Measurements from ENCODE around the gene MDC1. TPM values are rescaled to one million over a fixed set of nuclear protein-coding genes. Genes with fewer than 3 reads are reported as not detected.

MDC1 gene
- total and polyA plus RNA-seq, 2 of the 13 experiments (the other 11 are each of a cell fraction or from before 2014, with no cell fraction given) = 8.4 to 14.0 TPM

DNA sequence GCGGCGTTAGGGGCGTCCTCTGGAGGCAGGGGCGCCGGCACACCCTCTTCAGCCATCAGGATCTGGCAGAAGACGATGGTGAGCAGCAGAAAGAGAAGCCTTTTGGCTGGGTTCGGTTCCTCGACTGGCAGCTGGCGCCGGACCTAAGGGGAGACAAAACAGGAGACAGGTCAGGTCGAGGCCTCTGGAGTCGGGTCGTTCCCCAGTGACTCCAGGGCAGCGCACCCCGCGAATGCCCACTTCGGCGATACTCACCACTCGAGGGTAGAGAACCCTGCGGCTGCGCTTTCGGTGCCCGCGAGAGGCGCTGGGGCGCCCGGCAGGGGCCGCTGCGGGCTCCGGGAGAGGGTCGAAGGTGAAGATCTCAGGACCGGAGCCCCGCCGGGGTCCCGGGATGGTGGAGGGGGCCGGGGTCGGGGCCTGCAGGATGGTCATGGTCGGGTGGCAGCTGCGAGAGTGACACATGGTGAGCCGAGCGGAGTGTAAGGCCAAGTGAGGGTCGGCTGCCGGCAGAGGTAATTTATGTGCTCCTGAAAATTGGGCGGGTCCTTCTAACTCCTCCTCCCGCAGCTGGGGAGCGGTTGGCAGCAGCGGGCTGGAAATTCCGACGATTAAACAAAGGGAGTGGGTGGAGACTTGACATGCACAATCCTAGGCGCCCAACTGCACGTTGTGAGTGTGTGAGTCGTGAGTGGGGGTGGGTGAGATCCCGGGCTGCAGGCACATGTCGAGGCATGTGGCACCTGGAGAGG lies 27.1 kb upstream of the MDC1 start, which contains the start of gene IER3 (continued):
- TF ChIP-seq, protein P1, sequence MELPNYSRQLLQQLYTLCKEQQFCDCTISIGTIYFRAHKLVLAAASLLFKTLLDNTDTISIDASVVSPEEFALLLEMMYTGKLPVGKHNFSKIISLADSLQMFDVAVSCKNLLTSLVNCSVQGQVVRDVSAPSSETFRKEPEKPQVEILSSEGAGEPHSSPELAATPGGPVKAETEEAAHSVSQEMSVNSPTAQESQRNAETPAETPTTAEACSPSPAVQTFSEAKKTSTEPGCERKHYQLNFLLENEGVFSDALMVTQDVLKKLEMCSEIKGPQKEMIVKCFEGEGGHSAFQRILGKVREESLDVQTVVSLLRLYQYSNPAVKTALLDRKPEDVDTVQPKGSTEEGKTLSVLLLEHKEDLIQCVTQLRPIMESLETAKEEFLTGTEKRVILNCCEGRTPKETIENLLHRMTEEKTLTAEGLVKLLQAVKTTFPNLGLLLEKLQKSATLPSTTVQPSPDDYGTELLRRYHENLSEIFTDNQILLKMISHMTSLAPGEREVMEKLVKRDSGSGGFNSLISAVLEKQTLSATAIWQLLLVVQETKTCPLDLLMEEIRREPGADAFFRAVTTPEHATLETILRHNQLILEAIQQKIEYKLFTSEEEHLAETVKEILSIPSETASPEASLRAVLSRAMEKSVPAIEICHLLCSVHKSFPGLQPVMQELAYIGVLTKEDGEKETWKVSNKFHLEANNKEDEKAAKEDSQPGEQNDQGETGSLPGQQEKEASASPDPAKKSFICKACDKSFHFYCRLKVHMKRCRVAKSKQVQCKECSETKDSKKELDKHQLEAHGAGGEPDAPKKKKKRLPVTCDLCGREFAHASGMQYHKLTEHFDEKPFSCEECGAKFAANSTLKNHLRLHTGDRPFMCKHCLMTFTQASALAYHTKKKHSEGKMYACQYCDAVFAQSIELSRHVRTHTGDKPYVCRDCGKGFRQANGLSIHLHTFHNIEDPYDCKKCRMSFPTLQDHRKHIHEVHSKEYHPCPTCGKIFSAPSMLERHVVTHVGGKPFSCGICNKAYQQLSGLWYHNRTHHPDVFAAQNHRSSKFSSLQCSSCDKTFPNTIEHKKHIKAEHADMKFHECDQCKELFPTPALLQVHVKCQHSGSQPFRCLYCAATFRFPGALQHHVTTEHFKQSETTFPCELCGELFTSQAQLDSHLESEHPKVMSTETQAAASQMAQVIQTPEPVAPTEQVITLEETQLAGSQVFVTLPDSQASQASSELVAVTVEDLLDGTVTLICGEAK (IDR thresholded peaks at IDR 0.05) = no peak
- TF ChIP-seq, protein P1 (CRISPR knock-in tag; IDR thresholded peaks at IDR 0.05) = peak; percentile 44
- TF ChIP-seq PHF8 (CRISPR knock-in tag; IDR thresholded peaks at IDR 0.05) (peak; percentile 62; the same call in 1 of the 2 replicates), DNMT1 (CRISPR knock-in tag; IDR thresholded peaks at IDR 0.05) (no peak; the same call in 1 of the 2 replicates), DNMT3B (CRISPR knock-in tag; conservative IDR thresholded peaks at IDR 0.05) (peak; percentile 95), TP53 (CRISPR knock-in tag; conservative IDR thresholded peaks at IDR 0.05) (peak; percentile 22), ZNF441 (CRISPR knock-in tag; IDR thresholded peaks at IDR 0.05; ENCODE audit: borderline replicate concordance) (peak; percentile 46; the same call in 1 of the 2 replicates), FOXP1 (IDR thresholded peaks at IDR 0.05) (no peak), FOXP1 (CRISPR knock-in tag; IDR thresholded peaks at IDR 0.05) (peak; percentile 42; the same call in 1 of the 2 replicates), NBN (conservative IDR thresholded peaks at IDR 0.05) (no peak), ARHGAP35 (CRISPR knock-in tag; IDR thresholded peaks at IDR 0.05; ENCODE audit: borderline replicate concordance) (peak; percentile 56; the same call in 1 of the 2 replicates)
- TF ChIP-seq, protein P2, sequence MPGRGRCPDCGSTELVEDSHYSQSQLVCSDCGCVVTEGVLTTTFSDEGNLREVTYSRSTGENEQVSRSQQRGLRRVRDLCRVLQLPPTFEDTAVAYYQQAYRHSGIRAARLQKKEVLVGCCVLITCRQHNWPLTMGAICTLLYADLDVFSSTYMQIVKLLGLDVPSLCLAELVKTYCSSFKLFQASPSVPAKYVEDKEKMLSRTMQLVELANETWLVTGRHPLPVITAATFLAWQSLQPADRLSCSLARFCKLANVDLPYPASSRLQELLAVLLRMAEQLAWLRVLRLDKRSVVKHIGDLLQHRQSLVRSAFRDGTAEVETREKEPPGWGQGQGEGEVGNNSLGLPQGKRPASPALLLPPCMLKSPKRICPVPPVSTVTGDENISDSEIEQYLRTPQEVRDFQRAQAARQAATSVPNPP (CRISPR knock-in tag; IDR thresholded peaks at IDR 0.05) = peak; percentile 88; the same call in 1 of the 2 replicates
- TF ChIP-seq, protein P3, sequence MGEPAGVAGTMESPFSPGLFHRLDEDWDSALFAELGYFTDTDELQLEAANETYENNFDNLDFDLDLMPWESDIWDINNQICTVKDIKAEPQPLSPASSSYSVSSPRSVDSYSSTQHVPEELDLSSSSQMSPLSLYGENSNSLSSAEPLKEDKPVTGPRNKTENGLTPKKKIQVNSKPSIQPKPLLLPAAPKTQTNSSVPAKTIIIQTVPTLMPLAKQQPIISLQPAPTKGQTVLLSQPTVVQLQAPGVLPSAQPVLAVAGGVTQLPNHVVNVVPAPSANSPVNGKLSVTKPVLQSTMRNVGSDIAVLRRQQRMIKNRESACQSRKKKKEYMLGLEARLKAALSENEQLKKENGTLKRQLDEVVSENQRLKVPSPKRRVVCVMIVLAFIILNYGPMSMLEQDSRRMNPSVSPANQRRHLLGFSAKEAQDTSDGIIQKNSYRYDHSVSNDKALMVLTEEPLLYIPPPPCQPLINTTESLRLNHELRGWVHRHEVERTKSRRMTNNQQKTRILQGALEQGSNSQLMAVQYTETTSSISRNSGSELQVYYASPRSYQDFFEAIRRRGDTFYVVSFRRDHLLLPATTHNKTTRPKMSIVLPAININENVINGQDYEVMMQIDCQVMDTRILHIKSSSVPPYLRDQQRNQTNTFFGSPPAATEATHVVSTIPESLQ (CRISPR knock-in tag; conservative IDR thresholded peaks at IDR 0.05) = no peak; the same call in 1 of the 2 replicates
- TF ChIP-seq, protein P4, sequence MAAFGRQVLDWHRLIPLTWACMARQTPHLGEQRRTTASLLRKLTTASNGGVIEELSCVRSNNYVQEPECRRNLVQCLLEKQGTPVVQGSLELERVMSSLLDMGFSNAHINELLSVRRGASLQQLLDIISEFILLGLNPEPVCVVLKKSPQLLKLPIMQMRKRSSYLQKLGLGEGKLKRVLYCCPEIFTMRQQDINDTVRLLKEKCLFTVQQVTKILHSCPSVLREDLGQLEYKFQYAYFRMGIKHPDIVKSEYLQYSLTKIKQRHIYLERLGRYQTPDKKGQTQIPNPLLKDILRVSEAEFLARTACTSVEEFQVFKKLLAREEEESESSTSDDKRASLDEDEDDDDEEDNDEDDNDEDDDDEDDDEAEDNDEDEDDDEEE (CRISPR knock-in tag; IDR thresholded peaks at IDR 0.05) = no peak; the same call in 1 of the 2 replicates
- TF ChIP-seq, protein P5, sequence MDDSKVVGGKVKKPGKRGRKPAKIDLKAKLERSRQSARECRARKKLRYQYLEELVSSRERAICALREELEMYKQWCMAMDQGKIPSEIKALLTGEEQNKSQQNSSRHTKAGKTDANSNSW (CRISPR knock-in tag; IDR thresholded peaks at IDR 0.05; ENCODE audit: borderline replicate concordance) = no peak

All from HepG2 (cell line).